ENCODE measurements around the gene TNFAIP2.

- TF ChIP-seq, protein P1, sequence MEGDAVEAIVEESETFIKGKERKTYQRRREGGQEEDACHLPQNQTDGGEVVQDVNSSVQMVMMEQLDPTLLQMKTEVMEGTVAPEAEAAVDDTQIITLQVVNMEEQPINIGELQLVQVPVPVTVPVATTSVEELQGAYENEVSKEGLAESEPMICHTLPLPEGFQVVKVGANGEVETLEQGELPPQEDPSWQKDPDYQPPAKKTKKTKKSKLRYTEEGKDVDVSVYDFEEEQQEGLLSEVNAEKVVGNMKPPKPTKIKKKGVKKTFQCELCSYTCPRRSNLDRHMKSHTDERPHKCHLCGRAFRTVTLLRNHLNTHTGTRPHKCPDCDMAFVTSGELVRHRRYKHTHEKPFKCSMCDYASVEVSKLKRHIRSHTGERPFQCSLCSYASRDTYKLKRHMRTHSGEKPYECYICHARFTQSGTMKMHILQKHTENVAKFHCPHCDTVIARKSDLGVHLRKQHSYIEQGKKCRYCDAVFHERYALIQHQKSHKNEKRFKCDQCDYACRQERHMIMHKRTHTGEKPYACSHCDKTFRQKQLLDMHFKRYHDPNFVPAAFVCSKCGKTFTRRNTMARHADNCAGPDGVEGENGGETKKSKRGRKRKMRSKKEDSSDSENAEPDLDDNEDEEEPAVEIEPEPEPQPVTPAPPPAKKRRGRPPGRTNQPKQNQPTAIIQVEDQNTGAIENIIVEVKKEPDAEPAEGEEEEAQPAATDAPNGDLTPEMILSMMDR (IDR thresholded peaks at IDR 0.05; ENCODE audit: insufficient read depth, low read length, poor library complexity, severe bottlenecking): no peak
- no peak for TF ChIP-seq EZH2phosphoT487 (conservative IDR thresholded peaks at IDR 0.05; ENCODE audit: low read length)
Observed at GRCh38 chr14:103151270-103151945, 28.1 kb downstream of the TNFAIP2 start.

Data from SU-DHL-6 (cell line).